ENCODE measurements around the gene SERPINE2.

The SERPINE2 gene

DNA sequence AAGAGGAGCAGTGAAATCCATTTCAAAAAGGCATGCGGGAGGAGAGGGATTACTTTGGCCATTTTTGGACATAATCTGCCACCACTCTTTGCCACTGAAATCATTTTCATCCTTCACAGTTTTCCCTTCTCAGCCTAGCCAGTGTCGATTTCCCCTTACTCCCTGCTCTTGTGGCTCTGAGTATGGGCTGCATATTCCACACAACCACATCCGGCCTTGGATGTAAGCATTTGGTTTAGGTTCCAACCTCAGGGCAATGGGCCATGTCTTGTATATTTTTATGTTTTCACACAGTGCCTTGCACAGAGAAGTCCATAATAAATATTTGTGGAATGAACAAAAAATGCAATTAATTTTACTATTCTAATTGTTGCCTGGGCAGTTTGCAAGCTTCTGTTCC lies 7.7 kb upstream of the SERPINE2 start:
- in situ Hi-C loops (cut with MboI; ENCODE audit: low sequenced_read_pairs) = no loop called here

DNA sequence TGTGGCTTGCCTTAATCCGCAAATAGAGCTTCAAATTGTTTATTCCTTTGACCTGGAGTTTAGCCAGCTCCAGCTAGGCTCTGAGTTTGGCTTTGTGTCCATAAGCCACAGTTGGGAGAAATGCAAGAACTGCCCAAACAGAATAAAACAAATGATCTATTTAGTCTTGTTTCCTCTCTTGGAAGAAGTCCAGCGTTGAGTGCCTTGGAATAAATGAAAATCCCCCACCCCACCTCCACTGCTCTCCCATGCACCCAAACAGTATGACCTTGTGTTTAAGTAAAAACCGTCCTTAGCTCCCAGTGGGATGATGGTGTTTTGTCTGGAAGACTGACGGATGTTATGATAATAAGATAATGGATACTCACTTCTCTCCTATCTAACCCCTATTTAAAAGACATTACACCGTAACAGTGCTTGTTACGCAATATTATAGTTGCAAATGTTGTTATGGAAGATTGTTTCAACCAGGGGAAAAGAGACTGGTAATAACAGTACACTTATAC lies 3.2 kb upstream of the SERPINE2 start:
- in situ Hi-C loops (cut with MboI; ENCODE audit: low sequenced_read_pairs) = no loop called here

DNA sequence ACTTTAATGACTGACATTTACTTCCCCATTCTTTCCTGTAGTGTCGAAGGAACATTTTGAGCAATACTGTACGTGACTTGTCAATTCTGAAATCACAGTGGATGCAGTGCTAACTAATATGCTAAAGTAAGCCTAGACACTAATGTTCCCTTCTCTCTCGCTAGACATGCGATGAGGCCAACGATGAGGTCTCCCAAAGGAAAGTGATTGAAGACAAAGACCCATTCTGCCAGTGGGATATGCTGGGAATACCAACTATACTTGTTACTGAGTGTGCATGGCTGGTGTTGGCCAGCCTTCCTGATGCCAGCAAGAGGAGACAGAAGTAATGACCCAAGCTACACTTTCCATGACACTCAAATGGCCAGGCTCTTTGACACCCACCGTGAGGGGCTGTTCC lies 2.5 kb upstream of the SERPINE2 start:
- in situ Hi-C loops (cut with MboI; ENCODE audit: low sequenced_read_pairs) = no loop called here

DNA sequence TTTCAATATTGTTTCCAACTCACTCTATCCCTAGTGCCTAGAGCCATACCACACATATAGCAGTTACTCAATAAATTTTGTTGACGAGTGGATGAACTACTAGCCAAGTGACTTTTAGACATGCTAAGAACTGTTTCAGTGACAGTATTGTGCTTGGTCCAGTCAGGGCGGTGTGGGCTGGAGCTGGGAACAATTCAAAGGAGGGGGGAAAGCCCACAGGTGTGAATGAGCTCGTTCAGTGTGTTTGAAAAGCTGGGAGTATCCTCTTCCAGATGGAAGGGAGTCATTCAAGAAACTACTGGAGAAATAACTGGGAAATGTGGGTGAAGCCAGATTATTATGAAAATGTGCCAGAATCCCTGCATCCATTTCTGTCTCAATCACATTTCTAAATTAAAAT lies 1.7 kb upstream of the SERPINE2 start:
- in situ Hi-C loops (cut with MboI; ENCODE audit: low sequenced_read_pairs) = no loop called here

DNA sequence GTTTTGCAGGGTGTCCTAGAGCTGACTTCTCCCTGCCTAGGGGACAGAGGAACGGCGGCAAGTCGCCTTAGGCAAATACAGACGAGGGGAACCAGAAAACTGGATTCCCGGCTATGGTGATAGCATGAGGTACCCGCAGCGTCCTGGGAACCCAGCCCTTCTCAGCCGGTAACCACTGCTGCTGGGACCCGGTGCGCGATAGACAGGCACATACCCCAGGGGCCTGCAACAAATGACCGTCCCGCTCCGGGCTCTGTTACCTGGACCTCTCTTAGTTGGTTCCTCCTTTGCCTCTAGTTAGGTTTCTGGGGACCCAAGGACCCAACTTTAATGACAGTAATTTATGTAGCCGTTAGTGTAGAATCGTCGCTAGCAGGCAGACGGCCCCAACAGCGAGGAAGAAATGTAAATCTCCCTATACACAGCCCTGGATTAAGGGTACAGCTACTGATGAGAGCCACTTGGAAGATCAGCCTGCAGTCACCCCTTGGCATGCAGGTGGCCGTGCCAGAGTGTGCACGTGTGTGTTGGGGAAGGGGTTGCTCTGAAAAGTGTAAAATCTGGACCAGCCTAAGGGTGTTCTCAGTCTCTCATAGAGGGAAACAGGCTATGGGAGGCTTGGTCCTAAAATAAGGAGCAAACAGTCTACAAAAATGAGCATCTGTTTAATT lies 819 bp upstream of the SERPINE2 start:
- in situ Hi-C loops (cut with MboI; ENCODE audit: low sequenced_read_pairs) = no loop called here

DNA sequence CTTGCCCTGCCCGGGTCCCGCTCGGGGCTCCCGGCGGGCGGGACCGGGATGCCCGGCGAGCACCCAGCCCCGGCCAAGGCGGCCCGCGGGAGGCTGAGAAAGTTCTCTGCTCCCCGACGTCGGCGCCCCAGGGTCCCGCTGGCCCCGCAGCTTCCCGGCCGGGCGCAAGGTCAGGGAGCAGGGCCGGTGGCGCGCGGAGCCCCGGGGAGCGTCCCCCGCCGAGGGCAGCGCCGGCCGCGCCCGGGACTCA lies 331 bp downstream of the SERPINE2 start:
- in situ Hi-C loops (cut with MboI; ENCODE audit: low sequenced_read_pairs) = no loop called here

DNA sequence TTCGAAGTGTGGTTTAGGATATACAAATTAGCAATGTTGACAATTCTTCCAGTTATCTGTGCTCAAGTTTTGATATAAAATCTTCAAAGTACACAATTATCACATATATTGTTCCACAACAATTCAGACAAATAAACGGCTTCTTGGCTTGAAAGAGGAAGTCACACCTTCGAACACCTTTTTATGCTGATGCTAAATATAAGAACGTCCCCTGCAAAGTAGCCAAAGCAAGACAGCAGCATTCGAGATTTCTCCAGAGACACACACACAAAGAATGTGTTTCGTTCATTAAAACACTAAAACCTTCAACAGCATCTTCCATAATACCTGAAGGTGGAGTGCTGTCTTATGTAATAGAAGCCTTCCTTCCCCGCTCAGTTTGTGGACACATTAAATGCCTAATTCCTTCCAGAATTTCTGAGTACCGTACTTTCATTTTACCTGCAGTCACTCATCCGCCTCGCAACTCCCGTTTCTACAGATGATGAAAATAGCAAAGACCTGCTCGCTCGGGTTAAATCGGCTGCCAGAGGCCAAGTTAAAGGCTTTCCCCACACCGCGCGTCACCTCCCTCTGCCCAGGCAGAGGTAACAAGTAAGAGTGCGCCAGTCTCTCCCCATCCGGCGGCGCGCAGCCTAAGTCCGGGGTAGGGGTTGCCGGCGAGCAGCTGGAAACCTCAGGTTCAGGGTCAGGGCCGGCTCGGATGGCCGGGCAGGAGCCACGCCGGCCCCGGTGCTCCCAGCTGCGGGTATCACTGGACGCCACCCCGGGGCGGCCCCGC lies 847 bp downstream of the SERPINE2 start:
- in situ Hi-C loops (cut with MboI; ENCODE audit: low sequenced_read_pairs) = no loop called here

DNA sequence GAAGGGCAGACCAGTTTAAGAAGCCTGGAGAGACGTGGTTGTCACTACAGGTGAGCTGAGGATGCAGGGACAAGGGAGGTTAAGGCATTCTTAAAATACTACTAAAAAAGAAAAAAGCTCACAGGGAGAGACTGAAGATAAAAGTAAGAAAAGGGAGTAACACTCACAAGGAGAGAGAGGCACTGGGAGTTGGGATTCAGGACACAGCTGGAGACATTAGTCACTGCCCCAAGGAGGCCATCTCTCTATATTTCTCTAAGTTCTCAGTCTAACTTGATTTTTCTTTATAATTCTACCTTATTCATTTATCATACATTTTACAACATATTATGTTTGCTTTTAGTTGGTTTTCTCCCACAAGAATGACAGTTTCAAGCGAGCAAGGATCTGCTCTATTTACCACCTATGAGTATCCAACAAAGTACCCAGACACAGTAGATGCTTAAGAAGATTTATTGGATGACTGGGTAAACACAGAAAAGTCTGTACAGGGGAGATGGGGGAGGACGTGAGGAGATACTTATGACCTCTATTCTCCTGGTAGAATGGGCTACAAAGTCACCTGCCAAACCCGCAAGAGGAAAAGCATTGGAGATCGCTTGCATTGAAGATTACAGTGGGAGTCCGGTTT lies 2.2 kb downstream of the SERPINE2 start:
- in situ Hi-C loops (cut with MboI; ENCODE audit: low sequenced_read_pairs) = no loop called here

DNA sequence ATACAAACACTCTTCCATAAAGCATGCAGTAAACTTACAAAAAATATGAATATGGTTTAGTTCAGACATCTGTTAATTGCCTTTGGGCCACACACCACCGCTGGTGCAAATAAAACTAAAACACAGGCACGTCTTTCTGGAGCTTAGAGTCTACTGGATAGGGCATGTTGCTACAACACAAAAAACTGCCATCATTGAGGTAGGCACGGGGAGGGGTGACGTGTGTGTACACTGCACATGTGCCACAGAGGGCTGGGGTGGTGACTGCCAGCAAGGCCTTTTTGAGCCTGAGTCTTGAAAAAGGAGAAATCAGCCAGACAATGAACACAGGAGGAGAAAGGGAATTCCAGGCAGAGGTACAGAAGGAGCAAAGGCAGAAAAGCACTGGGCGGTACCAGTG lies 5.1 kb downstream of the SERPINE2 start:
- in situ Hi-C loops (cut with MboI; ENCODE audit: low sequenced_read_pairs) = no loop called here

DNA sequence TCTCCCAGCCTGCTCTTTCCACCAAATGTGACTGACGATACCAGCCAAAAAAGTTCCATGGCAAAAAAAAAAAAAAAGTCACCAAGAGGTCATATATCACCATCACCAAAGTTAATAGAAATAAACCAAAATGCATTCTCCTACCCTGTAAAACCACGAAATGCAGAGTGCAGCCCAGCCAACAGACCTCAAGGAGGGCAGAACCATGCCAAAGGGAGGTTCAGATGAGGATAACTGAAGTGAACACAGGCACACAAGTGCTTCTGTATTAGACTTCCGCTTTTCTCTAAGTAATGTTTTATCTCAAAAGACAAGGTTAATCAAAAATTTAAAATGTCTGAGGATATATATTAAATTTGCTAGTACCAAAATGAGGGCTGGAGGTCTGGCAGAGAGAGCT lies 5.5 kb downstream of the SERPINE2 start:
- in situ Hi-C loops (cut with MboI; ENCODE audit: low sequenced_read_pairs) = no loop called here

DNA sequence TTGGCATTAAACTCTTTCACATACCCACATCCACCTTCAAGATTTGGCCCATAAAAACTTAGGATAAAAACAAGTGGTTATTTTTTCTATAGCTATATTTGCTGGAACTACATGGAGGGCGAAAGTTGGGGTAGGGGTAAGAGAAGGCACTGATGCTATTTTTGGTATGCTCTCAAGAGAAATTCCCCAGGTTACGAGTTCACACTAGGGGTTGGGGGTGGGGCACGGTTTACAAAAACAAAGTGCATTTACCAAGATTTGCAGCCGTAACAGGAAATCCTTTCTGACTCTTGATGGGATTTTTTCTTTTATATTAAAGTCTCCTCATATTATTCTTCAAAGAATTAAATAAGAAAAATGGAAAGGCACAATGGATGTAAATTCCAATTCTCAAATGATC lies 6.8 kb downstream of the SERPINE2 start:
- in situ Hi-C loops (cut with MboI; ENCODE audit: low sequenced_read_pairs) = no loop called here

DNA sequence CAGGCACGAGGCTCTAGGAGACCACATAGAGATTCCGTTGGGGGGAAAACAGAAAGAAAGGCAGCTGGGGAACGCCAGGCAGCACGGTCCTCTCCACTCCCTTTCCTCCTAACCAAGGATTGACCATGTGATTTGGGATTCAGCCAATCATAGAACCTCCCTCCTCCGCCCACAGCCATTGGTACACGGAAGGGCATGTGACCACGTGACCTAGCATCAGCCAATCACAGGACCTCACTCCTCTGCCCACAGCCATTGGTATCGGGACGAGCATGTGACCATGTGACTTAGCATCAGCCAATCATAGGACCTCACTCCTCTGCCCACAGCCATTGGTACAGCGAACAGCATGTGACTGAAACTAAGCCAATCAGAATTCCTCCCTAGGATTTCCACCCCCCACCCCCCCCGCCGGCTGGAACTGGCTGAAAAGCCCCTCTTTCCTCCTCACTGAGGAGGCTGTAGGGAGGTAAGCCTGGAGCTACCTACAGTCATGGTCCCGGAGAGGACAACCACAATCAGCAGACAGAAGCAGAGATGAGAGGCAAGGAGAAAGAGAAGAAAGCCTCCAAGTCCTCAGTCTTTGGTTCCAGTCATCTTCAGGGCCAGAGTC lies 7.6 kb downstream of the SERPINE2 start:
- in situ Hi-C loops (cut with MboI; ENCODE audit: low sequenced_read_pairs) = no loop called here

DNA sequence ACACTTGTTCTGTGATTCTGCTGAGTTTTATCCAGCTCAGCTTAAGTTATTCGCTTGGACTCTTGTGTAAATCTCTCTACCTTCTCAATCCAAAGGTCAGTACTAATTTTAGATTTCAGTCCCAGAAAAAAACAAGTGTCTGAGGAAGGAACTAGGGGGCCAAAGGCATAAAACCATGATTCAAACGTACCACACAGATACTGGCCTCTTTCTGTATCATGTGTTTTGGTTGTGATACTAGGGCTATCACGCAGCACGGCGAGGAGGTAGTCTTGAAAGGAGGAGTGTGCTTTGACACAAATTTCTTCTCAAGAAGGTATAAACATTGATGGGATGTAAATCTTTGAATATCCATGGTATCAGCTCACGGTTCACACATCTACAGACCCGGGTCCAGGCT lies 8.3 kb downstream of the SERPINE2 start:
- in situ Hi-C loops (cut with MboI; ENCODE audit: low sequenced_read_pairs) = no loop called here

DNA sequence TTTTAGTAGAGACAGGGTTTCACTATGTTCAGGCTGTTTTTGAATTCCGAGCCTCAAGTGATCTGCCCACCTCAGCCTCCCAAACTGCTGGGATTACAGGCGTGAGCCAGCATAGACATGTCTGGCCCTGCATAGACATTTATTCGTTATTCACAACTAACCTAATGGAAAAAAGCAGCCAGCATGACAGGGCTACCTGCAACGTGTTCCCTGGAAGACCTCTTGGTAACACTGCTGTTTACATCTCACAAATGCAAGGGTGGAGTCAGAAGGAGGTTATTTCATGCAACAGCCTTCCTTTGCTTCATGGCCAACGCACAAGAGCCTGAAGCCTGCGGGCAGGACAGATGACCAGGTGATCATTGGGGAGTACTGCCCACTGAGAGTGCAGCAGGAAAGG lies 9.2 kb downstream of the SERPINE2 start:
- in situ Hi-C loops (cut with MboI; ENCODE audit: low sequenced_read_pairs) = no loop called here

DNA sequence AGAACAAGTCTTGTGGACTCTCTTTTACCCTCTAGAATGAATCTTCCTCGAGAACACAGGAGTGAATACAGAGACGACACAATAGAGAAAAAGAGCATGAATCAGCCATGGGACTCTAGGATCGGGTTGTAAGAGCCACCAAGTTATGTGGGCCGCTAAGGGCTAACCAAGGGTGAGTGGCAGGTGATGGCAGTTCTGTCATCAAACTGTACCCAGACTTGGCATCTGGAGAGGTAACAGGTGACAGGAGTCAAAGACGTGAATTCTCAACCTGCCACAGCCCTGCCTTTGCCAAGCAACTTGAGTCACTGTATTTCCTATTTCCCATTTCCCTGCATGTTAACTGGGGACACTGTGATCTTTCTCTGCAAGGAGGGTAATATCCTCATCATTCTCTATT lies 11.2 kb downstream of the SERPINE2 start:
- in situ Hi-C loops (cut with MboI; ENCODE audit: low sequenced_read_pairs) = no loop called here

DNA sequence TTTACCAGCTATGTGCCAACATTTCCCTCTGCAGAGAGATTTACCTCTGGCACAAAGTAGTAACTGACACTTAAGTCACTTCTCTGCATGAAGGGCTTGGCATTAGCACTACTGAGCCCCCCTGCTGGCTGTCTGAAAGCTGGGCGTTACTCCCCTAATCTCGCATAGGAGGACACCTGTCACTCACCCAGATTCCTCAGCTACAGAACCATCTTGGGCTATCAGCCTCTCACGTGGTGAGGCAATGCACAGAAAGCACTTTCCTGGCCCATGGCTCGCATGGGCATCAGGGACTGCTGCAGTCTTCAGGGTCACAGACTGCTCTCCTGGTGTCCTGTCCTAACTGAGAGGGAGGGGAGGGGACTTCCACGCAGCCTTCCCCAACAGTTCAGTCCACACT lies 12.0 kb downstream of the SERPINE2 start:
- in situ Hi-C loops (cut with MboI; ENCODE audit: low sequenced_read_pairs) = no loop called here

DNA sequence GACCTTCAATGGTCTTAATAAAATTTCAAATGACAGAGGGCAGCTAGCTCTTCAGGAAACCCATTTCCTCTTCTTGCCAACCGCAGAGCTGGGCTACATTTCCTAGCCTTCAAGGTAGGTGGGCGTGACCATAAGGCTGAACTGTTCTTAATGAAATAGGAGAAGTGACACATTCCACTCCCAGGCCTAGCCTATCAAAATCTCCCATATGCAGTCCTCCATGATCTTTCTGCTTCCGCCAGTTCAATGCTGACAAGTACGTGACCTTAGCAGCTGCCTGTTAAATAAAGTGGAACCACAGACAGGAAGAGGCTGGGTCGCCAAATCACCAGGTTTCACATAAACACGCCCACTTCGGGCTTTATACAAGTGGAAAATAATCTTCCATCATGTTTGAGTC lies 13.2 kb downstream of the SERPINE2 start:
- in situ Hi-C loops (cut with MboI; ENCODE audit: low sequenced_read_pairs) = no loop called here

DNA sequence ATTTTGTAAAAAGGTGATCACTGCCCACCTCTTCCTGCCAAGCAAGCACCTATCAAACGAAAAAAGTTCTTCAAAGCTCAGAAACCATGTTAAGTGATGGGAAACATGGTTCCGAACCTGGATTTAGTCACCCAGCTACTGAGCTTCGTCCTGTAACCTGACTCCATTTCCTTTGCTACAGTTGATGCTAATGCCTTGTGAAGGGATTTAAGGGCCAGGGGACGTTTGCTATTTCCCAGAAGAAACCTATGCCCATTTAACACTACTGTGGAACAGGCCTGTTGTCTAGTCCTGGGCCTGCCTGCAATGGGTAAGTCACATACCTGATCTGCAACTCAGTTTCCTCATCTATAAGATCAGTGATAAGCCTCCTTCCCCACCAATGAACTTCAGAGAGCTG lies 14.8 kb downstream of the SERPINE2 start:
- in situ Hi-C loops (cut with MboI; ENCODE audit: low sequenced_read_pairs) = no loop called here

DNA sequence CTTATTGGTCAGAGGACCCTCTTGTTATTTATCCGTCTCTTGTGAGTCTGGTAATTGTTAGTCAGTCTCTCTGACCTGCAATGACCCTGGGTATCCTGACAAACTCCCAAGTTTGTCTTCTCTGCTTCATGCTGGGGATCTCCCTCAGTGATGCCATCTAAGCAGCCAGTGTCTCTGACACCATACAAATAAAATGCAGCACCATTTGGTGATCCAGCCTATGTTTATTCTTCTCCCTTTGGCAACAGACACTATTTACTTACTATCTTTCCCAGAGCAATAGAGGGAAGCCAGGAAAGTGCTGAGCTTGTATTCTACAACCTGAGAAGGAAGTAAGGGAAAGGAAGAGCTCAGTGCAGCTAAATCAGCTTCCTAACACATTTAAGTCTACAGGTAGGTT lies 15.9 kb downstream of the SERPINE2 start:
- in situ Hi-C loops (cut with MboI; ENCODE audit: low sequenced_read_pairs) = no loop called here

DNA sequence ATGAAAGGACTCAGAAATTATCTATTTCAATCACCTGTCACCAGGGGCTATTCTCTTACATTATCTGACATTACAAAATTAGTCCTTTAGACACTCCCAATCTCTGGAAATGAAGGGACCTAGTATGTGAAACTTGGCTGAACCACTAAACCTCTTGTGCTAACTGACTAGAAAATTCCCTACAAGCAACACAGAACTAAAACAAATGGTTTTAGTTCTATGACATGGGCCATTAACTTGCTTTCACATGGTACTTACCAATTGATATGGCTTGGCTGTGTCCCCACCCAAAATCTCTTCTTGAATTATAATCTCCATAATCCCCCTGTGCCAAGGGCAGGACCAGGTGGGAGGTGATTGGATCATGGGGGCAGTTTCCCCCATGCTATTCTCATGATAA lies 16.6 kb downstream of the SERPINE2 start:
- in situ Hi-C loops (cut with MboI; ENCODE audit: low sequenced_read_pairs) = no loop called here

DNA sequence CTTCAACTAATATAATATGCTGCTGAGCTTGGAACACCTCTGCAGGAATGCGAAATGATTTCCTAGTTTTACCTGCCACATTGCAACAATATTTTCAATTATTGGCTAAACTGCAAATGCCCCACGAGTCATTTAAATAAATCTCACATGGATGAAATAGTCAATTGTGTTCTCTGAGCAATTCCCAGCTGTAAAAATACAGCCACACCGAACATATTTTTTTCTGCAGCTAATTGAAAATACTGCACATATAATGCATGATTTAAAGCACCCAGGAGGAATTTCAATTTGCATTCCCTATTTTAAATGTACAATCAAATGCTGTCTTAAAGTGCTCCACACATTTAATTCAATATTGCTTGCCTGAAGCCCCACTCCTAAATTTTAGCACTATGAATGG lies 18.6 kb downstream of the SERPINE2 start:
- in situ Hi-C loops (cut with MboI; ENCODE audit: low sequenced_read_pairs) = no loop called here

DNA sequence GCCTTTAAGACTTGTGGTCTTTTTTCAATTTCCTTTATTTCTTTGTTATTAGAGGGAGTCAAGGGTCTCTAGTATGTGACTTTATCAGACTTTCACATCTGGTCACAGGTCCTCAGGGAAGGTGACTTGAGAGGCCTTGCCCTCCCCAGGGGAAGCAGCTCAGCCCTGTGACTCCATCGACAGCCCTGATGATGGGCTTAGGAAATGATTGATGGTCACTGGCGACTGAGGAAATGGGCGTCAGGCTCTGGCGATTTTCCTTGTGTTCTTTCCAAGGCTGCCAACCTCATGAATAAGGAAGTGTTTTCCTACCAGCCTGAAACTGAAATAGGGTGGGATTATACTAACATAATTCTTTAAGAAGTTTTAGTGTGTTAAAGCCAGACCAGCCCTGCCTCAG lies 21.1 kb downstream of the SERPINE2 start:
- in situ Hi-C loops (cut with MboI; ENCODE audit: low sequenced_read_pairs) = no loop called here
